Tongue (tissue), 3 donors: Measurements from ENCODE around the gene GLI1. TPM values are rescaled to one million over a fixed set of nuclear protein-coding genes. Genes with fewer than 3 reads are reported as not detected.

ENCODE experiments used
- DNase-seq: peaks from one replicate; pipeline ENCODE4 v3.0.0-alpha.2; 2015
- small RNA-seq: library from RNA; depleted of rRNA; stranded (forward); fragments of <200 nt; gene quantifications from one replicate; pipeline ENCODE3, GENCODE V24; 2014; ENCODE audit warnings: low replicate concordance
- total RNA-seq: library from RNA; depleted of rRNA; stranded (reverse); fragments of >200 nt; gene quantifications from one replicate; pipeline ENCODE4 v1.2.3, GENCODE V29; 2014

The GLI1 gene
- total RNA-seq, 1 donor from 2014 or later: 5.6 TPM

GRCh38 chr12:57520053-57520818 is 60.7 kb downstream of the GLI1 start, which contains the start of gene DDIT3:
Gene DDIT3, minus strand, starts transcription at chr12:57520514. Its CDS starts 3,108 bp downstream, at chr12:57517406.
- peak; percentile 100 for DNase-seq

- DNase-seq: peak; percentile 66
These were observed 62.0 kb downstream of the GLI1 start for GRCh38 chr12:57521525-57522010.

Small RNA genes lying within 50 kb of the gene (small RNA-seq; reads per million reads assigned to genes)
- gene MIR616 (not detected), gene RNU6-879P (not detected)

Other genes with a start within 250 kb of the GLI1 start
- 1.3 TPM for gene NXPH4, start 243.0 kb upstream of the GLI1 start, total RNA-seq
- 70.1 TPM for gene SHMT2, start 230.1 kb upstream of the GLI1 start, total RNA-seq
- 310 TPM for gene STAC3, start 208.6 kb upstream of the GLI1 start, total RNA-seq
- 40.0 TPM for gene R3HDM2, start 28.7 kb upstream of the GLI1 start, total RNA-seq
- gene INHBC, start 25.0 kb upstream of the GLI1 start, total RNA-seq: not detected
- not detected for gene INHBE, start 4.5 kb upstream of the GLI1 start, total RNA-seq
- gene ARHGAP9, start 20.1 kb downstream of the GLI1 start, total RNA-seq: 2.5 TPM
- gene MARS1, start 28.3 kb downstream of the GLI1 start, total RNA-seq: 72.3 TPM
- gene DDIT3, start 60.7 kb downstream of the GLI1 start, total RNA-seq: 23.8 TPM
- gene MBD6, start 63.0 kb downstream of the GLI1 start, total RNA-seq: 10.1 TPM
- 140 TPM for gene DCTN2, start 87.4 kb downstream of the GLI1 start, total RNA-seq
- 0.82 TPM for gene KIF5A, start 90.3 kb downstream of the GLI1 start, total RNA-seq
- 12.6 TPM for gene PIP4K2C, start 131.4 kb downstream of the GLI1 start, total RNA-seq
- gene DTX3, start 145.0 kb downstream of the GLI1 start, total RNA-seq: 19.2 TPM
- gene ARHGEF25, start 151.7 kb downstream of the GLI1 start, total RNA-seq: 18.6 TPM
- 3.3 TPM for gene B4GALNT1, start 173.4 kb downstream of the GLI1 start, total RNA-seq
- 146 TPM for gene OS9, start 234.3 kb downstream of the GLI1 start, total RNA-seq